GM19025 (cell line): ENCODE measurements around the gene NT5C1B.

ENCODE experiments used
- ATAC-seq: cut with Tn5 transposase; IDR thresholded peaks from one replicate; pipeline ENCODE4 v1.9.1; 2021; ENCODE audit warnings: mild to moderate bottlenecking, low read depth, moderate library complexity; ENCODE audit not compliant: unreplicated experiment

NT5C1B gene

DNA sequence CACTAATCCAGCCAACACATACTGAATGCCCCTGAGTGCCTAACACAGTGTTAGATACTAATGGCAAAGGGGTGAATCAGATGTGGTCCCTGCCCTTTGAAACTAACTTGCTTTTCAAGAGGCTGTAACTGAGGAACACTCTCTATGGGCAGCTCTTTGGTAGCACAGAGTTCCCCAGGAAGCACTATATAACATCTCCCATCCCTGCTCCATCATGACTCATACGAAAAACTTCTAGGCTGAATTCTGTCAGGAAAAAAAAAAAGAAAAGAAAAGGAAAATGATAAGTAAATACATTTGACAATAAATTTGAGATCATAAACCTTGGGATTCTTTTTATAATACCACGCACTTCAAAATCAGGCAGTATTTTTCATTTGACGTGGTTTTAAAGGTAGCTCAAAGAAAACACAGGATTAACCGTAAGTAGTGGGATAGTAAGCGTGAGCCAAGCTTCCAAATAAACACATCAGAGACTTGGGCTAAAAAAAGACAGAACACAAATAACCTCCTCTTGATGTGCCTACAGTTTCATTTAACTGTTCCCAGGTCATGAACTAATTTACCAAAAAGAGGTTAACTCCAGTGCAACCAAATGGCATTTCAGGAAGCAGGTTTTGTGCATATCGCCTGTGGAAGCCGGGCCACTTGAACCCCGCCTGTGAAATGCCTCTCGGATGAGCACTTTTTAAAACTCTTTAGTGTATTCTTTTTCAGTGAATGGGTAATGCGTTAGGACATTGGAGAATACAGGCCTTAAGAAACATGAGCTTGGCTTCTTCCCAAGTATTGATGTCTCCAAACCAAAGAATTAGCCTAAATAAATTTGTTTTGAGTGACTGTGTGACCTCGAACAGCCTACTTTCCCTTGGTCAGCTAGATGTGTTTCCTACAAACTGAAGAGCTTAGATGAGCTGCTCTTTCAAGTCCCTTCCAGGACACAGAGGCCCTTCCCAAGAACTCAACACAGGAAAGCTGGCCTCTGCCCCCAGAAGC, 71.0 kb downstream of the NT5C1B start:
- no peak for ATAC-seq

GRCh38 chr2:18517386-18517785, 72.0 kb downstream of the NT5C1B start:
- no peak for ATAC-seq

DNA sequence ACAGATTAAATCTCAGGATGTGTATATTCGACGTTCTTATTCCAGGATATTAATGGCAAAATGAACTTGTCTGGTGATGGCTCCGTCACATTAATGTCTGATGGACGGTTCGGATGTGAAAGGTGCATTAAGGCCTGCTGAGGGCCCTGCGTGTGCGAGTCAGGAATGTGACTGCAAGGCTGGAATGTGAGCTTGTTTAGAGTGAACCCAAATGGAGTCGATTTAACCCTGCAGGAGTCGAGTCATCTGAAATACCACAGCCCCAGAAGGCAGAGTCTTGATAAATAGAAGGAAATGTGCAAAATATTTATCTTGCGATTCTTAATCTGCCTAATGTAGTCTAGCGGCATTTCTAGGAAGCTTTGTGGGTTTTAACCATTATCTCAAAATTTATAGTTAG, 73.3 kb downstream of the NT5C1B start:
- no peak for ATAC-seq

- ATAC-seq = no peak
Observed at GRCh38 chr2:18514526-18515461, 74.6 kb downstream of the NT5C1B start.
